Measurements from ENCODE around the gene BNC2. TPM values are rescaled to one million over a fixed set of nuclear protein-coding genes. Genes with fewer than 3 reads are reported as not detected.

The BNC2 gene
- total and polyA plus RNA-seq, 8 donors = 0.28 to 7.6 (median 0.99) TPM

DNA sequence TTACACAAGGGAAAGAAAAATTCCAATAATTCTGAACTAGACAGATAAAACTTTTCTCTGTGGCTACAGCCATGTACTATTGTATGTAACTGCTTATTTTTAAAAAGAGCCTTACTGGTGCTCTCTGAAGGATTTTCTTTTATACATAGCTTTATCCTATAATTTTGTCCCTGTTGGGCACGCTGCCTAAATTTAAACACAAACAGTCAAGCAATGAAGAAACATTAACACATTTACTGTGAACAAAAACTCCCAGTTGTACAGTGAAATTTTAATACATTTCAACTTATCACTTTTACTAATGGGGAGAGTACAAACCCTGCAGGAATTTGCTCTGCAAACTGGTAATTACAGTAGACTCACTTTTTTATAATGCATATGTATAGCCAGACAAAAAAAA, 273.3 kb downstream of the BNC2 start:
- intact Hi-C loops (cut with DNase I) = no loop called here
- no peak overlapping the region for H3K27ac ChIP-seq
- no peak for ATAC-seq
- H3K27me3 ChIP-seq = no peaks in the 10 kb centered on the region
- TF ChIP-seq, protein P1, sequence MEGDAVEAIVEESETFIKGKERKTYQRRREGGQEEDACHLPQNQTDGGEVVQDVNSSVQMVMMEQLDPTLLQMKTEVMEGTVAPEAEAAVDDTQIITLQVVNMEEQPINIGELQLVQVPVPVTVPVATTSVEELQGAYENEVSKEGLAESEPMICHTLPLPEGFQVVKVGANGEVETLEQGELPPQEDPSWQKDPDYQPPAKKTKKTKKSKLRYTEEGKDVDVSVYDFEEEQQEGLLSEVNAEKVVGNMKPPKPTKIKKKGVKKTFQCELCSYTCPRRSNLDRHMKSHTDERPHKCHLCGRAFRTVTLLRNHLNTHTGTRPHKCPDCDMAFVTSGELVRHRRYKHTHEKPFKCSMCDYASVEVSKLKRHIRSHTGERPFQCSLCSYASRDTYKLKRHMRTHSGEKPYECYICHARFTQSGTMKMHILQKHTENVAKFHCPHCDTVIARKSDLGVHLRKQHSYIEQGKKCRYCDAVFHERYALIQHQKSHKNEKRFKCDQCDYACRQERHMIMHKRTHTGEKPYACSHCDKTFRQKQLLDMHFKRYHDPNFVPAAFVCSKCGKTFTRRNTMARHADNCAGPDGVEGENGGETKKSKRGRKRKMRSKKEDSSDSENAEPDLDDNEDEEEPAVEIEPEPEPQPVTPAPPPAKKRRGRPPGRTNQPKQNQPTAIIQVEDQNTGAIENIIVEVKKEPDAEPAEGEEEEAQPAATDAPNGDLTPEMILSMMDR (IDR thresholded peaks at IDR 0.05) = no peak
- no peak overlapping the region for H3K4me3 ChIP-seq
- WGBS, 2 donors = 75 to 83% methylated on average over 1 of the region's 1 CpG
- H3K4me1 ChIP-seq = no peaks in the 10 kb centered on the region
- no peak for FAIRE-seq
- H3K36me3 ChIP-seq = no peaks in the 10 kb centered on the region
- no peak for DNase-seq
- no peaks in the 10 kb centered on the region for H3K9me3 ChIP-seq

DNA sequence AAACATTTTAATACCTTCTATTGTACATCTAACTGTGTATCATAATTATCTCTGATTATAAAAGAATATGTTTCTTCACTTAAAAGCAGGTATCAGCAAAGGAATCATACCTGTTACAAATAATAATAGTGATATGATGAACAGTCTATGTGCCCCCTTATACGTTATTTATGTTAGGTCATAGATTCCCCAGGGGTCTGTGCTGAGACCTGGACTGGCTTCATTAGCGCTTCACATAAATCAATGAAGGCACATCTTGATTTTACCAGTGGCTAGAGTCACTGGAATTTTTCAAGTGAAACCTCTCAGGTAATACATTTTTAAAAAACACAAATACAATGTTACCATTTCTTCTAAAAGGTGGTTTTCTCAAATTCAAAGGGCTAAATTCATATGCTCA, 275.2 kb downstream of the BNC2 start:
- H3K4me1 ChIP-seq = no peaks in the 10 kb centered on the region
- intact Hi-C loops (cut with DNase I) = no loop called here
- FAIRE-seq = no peak
- no peaks in the 10 kb centered on the region for H3K36me3 ChIP-seq
- DNase-seq = no peak
- no peaks in the 10 kb centered on the region for H3K27me3 ChIP-seq
- 89 to 91% methylated on average over 2 of the region's 2 CpGs for WGBS, 2 donors
- H3K9me3 ChIP-seq = no peaks in the 10 kb centered on the region
- TF ChIP-seq, protein P1 (IDR thresholded peaks at IDR 0.05) = no peak
- H3K27ac ChIP-seq = no peak overlapping the region
- no peak overlapping the region for H3K4me3 ChIP-seq
- no peak for ATAC-seq

DNA sequence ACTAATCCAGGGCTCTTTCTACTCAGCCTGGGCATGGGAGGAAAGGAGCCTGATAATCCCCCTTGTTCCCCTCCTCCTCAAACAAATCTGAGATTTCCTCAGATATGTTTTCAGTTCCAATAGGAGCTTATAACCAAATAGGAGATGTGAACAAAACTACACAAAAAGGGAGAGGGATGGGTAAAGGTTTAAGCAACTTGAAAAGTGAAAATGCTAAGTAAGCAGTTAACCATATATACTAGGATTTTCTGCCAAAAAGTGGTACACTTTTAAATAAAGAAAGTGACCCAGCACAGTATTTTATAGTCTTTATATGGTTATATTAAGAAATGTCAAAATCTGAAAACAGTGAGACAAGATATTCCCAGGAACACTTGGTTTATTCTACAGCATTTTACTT, 275.7 kb downstream of the BNC2 start:
- Histone ChIP-seq H3K27ac (no peak overlapping the region), H3K4me3 (no peak overlapping the region), H3K4me1 (no peaks in the 10 kb centered on the region), H3K9me3 (no peaks in the 10 kb centered on the region), H3K36me3 (no peaks in the 10 kb centered on the region), H3K27me3 (no peaks in the 10 kb centered on the region)
- TF ChIP-seq, protein P1 (IDR thresholded peaks at IDR 0.05) = no peak
- ATAC-seq (no peak), DNase-seq (no peak), FAIRE-seq (no peak)
- intact Hi-C loops (cut with DNase I) = no loop called here

DNA sequence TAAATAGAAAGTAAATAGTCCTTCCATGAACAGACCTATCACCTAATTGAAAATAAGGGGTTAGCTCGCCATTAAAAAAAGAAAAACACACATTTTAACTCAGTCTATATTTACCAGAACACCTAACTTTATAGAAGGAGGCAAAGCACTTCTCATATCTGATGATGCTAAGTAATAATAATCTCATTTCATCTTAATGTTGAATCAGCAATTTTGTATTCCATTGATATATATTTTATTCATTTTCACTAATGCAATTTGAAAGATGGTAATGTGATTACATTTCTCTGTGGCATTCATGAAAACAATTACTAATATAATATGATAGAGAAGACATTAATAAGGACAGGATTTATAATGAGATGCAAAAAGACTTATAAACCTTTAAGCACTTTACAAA, 276.7 kb downstream of the BNC2 start:
- H3K27me3 ChIP-seq = no peaks in the 10 kb centered on the region
- FAIRE-seq (no peak), ATAC-seq (no peak), DNase-seq (no peak)
- H3K9me3 ChIP-seq = no peaks in the 10 kb centered on the region
- H3K36me3 ChIP-seq = no peaks in the 10 kb centered on the region
- no peak overlapping the region for H3K4me3 ChIP-seq
- TF ChIP-seq, protein P1 (IDR thresholded peaks at IDR 0.05) = no peak
- no peaks in the 10 kb centered on the region for H3K4me1 ChIP-seq
- H3K27ac ChIP-seq = no peak overlapping the region
- intact Hi-C loops (cut with DNase I) = no loop called here
- WGBS, 2 donors = 64 to 69% methylated on average over 1 of the region's 1 CpG

DNA sequence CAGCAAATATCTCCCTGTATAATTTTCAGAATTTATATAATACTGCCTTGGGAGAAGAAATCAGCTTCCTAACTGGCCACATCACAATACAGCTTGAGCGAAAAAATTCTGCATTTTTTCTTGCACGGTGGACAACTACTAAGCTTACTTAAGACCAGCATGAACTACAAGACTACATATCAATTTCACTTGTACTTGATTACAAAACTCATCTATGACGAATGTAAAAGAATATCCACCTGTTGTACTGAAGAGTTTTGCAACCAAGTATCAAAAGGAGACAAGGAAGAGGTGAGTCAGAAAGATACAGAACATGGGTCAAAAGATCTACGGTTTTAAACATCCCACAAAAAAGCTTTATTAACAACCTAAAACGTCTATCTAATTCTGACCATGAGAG, 279.4 kb downstream of the BNC2 start:
- no peak overlapping the region for H3K4me3 ChIP-seq
- no peaks in the 10 kb centered on the region for H3K36me3 ChIP-seq
- intact Hi-C loops (cut with DNase I) = no loop called here
- H3K9me3 ChIP-seq = no peaks in the 10 kb centered on the region
- no peak overlapping the region for H3K27ac ChIP-seq
- no peak for FAIRE-seq
- DNase-seq = no peak
- H3K27me3 ChIP-seq = no peaks in the 10 kb centered on the region
- no peak for ATAC-seq
- no peaks in the 10 kb centered on the region for H3K4me1 ChIP-seq
- WGBS, 2 donors = 57 to 64% methylated on average over 5 of the region's 5 CpGs
- TF ChIP-seq, protein P1 (IDR thresholded peaks at IDR 0.05) = no peak
